ENCODE measurements around the gene MAST4.

MAST4 gene

DNA sequence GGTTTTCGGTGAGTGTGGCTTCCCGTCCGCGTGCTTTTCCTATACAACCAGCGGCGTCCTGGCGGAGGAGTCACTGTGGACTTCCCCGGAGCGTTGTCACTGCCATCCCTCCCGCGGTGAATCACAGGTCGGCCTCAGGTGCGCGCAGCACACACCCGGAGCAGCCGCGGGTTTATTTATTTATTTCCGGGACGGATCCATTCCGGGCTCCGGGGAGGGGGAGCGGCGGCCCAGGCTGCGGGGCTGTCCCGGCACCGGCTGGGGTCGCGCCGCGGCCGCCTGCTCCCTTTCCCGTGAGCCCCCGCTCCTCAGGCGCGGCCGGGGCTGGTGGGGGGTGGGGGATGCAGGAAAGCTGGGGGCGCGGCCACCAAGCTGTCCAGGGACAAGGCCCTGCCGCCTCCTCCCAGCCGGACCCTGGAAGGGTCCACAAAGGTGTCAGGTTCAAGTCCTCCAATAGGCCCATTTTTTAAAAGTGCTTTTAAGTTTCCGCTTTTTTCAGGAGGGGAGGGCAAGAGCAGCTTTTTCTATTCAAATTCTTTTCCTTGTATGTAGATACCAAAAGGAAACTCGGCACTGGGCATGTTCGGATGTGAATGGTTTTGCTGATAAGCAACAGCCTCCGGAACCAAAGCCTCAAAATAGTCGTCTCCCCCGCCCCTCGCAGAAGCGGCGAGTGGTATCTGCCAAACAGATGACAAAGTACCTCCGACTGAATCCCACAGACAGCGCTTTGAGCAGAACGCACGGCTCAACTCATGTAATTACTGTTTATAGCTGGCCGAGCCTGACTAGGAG, 407.9 kb downstream of the MAST4 start:
- peak; percentile 12 to 30 for DNase-seq

DNA sequence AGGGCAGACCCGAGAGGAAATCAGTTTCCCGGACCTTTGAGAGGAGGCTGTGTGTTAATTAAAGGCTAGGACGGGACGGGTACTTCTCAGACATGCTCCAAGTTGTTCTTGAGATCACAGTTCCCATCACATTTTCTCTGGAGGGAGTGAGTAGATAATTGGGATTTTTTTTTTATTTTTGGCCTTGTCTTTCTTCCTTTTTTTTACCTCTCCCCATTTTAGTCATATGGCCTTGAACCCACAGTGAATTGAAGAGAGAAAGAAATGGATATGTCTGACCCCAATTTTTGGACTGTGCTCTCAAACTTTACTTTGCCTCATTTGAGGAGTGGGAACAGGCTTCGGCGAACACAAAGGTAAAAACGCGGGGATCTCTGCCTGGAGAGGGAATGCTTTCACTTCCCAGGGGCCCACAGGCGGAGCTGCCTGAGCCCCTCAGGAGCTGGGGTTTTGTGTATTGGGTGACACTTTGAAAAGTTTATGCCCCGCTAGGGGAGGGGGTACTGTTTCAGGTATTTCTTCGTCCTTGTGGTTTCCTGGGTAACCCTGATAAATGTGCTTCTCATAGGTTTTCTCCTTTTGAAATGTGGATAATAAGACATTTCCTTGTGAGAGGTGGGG, 408.6 kb downstream of the MAST4 start:
- DNase-seq, result no peak

GRCh38 chr5:67005737-67006499, 409.7 kb downstream of the MAST4 start:
- DNase-seq, result no peak

- no peak for DNase-seq
Observed at GRCh38 chr5:67006500-67006848, 410.3 kb downstream of the MAST4 start.

GRCh38 chr5:67009028-67009427, 412.8 kb downstream of the MAST4 start:
- DNase-seq, result no peak

- DNase-seq, result no peak
Observed at GRCh38 chr5:67010684-67011409, 414.7 kb downstream of the MAST4 start.

DNA sequence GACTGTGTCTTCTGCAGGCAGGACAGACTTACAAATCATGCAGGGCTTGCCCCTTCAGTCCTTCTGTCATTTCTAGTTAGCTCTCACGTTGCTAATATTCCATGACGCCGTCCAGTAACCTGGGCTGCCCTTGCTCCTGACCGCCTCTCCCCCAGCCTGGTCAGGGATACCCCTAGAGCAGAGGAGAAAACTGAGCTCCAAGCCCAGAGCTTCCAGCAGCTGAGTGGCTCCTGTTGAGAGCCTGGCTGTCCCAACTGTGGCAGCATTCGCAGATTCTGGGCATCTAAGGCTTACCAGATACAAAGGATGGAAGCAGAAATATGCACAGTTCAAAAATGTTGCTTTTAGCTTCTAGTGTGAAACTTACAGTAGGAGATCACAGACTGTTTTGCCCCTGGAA, 415.2 kb downstream of the MAST4 start:
- no peak for DNase-seq

DNA sequence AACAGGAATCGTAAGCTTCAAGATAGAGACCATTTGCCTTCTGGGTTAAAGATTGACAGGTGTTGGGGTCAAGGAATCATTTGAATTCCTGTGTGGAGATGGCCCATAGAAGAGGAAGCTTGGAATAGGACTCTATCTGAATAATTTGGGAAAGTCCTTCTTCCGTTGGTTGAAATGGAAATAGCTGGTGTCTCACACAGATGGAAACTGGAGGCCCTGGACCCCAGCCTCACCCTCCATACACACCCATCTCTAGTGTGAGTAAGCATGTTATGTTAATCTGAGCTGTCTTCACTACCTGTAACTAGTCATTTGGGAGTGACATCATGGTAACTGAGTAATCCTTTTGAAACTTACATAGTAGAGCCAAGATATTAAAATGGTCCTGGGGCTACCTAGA, 416.0 kb downstream of the MAST4 start:
- no peak for DNase-seq

DNA sequence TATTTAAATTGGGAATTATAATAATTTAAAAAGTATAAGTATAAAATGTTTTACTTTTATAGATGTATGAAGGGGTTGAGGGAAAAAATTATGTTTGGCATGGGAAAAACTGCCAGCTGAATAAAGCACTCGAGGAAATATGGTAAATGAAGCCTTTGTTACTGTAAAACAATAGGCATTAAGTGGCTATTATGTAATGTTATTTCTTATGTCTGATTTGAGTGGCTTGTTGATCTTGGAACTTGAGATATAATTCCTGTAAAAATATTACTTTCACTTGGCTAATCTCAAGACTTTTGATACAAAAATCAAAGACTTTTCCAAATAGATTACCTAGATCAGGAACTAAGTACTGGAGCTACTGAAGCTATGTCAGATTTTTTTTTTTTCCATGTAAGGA, 417.5 kb downstream of the MAST4 start:
- DNase-seq, result no peak

GRCh38 chr5:67014191-67014590, 418.0 kb downstream of the MAST4 start:
- no peak for DNase-seq

DNA sequence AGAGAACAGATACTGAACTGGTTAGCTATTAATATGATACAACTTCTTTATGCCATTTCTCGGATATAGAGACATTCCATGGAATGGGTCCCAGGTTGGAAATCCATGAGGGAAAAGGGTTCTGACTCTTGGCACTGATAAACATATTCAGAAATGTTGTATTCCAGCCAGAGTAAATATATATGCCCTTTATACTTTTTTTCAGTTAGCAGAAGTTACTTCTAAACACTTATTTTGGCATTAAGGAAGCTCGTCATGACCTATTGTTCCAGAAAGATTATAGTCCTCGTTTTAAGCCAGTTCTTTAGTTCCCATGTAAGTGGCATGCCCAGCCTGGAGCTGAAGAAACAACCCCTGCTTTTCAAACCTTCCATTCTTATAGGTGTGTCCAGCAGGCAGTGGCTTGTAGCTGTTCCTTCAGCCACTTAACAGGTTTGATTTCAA, 418.8 kb downstream of the MAST4 start:
- no peak for DNase-seq

GRCh38 chr5:67015541-67016191, 419.5 kb downstream of the MAST4 start:
- DNase-seq, result peak in 1 of 2 experiments; percentile 2

DNA sequence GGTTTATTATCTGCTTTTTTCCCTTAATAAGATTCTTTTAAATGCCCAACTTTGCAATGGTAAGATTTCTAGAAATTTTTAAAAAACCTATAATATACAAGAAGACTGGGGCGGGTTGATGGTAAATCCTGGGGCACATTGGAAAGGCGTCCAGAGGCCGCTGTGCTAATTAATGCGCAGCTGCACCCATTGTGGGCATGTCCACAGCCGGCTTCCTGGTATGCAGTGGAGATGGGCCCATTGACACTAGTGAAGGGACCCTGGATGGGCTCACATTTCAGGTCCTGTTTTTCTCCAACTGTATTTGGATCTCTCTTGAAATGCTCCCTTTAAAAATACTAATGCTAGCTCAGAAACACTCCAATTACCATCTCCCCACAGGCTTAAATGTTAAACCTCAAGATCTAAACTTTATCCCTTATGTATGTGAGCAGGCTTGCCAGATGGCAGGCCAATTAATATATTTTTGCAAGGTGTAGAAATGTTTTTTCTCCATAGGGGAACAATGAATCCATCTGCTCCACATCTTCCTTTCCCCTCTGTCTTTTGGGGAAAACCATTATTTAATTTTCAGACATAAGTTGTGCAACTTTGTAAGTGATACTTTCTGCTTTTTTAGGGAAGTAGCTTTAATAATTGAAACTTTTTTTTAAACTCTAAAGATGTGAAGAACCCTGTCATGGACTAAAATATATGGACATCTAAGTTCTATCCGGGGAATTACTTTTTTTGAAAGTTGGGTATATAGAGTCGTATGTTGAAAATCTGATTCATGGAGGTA, 423.1 kb downstream of the MAST4 start:
- no peak for DNase-seq

- no peak for DNase-seq
Observed at GRCh38 chr5:67020096-67020615, 424.0 kb downstream of the MAST4 start.

- no peak for DNase-seq
Observed at GRCh38 chr5:67021031-67021430, 424.8 kb downstream of the MAST4 start.

DNA sequence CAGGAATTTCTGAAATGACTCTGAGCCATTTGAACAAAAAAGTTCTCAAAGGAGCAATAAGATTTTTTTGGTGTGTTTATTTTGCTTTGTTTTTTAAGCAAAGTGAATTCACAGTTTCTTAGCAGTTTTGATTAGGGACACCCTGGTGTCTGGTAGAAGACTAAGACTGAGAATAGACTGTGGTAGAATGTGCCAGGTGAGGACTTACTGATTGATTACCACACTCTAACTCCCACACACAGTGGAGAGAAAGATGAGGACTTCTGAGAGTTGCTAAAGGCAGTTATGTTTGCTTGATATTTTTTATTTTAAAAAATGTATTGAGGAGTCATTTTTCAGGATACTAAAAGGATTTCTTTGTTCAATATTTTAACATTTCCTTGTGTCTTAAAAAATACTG, 425.3 kb downstream of the MAST4 start:
- DNase-seq, result no peak

DNA sequence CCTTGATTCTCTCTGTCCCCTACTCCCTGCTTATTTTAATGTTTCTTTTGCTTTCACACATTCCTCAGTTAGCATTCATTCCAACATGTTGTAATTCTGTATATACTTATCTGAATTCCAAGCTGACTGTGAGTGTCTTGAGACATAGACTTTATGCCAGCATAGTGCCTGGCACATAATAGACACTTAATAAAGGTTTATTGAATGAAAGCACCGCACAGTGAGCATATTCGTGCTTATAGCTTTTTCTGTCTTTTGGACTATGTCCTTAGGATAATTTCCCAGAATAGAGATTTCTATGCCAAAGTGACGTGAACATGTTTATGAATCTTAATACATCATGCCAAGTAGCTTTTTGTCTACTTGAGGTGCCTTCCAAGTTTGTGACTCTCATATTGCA, 425.8 kb downstream of the MAST4 start:
- no peak for DNase-seq

GRCh38 chr5:67025457-67025856, 429.3 kb downstream of the MAST4 start:
- DNase-seq, result no peak

- DNase-seq, result no peak
Observed at GRCh38 chr5:67026278-67026677, 430.1 kb downstream of the MAST4 start.

DNA sequence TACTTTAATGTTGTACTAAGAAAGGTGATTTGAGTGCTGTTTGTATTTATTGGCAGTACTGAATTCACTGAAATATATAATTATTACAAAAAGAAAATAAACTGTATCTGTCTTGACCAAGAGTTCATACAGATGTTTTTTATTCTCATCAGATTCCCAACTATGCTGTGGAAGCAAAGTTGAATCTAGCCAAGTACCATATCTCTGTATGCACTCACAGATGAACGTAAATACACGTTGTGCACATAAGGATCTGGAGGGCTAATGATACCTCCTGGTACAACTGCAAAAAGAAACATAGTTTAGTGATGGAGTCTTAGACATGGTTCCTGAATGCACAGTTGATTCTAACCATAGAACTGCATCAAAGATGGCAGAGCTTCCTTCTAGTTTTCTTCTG, 431.0 kb downstream of the MAST4 start:
- no peak for DNase-seq

- no peak for DNase-seq
Observed at GRCh38 chr5:67028371-67028770, 432.2 kb downstream of the MAST4 start.

GRCh38 chr5:67028941-67029340, 432.7 kb downstream of the MAST4 start:
- no peak for DNase-seq
